HG03108 (cell line): Measurements from ENCODE around the gene NXPH3.
"Not testable (repeated sequence)": the region's sequence is repeated elsewhere in the genome, so short reads cannot be mapped to it uniquely, and the experiment has no call there.

Experiments used
- ATAC-seq: cut with Tn5 transposase; IDR thresholded peaks from one replicate; pipeline ENCODE4 v1.9.1; 2021; ENCODE audit warnings: moderate library complexity; ENCODE audit not compliant: unreplicated experiment

Gene NXPH3

GRCh38 chr17:49554694-49555494 is 20.8 kb upstream of the NXPH3 start:
- no peak for ATAC-seq

DNA sequence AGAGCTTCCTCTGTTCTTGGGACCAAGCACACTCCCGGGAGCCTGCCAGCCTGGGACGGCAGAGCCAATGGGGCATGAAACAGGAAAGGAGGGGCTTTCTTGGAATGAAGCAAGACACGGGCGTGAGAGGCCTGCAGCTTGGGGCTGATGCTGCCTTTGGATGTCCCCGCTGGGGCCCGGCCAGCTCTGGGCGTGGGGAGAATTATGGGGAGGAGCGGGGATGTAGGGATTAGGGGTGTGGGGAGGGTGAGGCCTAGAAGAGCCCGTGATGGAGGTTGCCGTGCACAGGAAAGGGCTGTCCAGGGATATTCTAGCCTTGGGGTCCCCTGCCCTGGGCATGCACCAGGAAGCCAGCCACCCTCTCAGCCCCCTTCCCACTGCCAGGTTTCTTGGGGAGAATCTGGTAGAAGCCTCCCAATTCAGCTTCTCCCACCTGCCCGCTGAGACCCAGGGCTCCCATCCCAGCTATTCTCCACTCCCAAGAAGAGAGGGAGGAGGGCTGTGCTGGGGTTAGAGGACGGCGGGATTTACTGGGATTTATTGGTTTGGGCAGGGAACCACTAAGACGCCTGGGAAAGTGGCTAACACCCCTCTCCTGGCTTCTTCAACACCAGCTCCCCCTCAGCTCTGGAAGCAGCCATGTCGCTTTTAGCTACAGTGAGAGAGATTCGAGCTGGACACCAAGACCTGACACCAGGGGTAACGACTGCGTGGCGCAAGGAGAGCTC is 20.0 kb upstream of the NXPH3 start:
- no peak for ATAC-seq

DNA sequence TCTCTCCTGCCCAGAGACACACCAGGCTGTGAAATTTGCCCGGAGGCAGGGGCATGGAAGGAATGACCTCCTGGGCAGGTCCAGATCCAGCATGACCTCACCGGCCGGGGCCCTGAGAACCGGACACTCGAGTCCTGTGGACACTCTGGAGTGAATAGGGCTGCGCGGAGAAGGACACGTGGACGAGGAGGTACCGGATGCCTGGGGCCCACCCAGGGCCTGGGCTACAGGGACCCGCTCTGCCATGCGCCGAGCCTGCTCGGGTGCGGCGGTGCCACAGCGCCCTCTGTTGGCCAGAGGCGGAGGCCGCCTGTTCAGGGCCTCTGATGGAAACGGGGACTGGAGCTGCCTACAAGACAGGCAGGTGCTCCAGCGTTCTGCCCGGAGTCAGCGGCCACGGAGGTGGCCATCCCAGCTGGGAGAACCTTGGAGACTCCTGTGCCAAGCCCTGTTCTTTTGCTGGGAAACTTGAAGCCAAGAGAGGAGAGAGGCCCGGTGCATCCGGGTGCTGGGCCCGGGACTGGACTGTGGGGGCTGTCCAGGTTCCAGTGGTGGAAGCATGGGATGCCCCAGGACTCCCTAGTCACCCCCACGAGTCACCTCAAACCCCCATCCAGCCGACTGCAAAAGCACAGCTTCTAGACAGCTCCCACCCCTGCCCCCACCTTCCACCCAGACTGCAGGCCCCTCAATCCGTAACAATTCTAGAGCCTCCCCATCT is 19.3 kb upstream of the NXPH3 start:
- ATAC-seq = no peak

DNA sequence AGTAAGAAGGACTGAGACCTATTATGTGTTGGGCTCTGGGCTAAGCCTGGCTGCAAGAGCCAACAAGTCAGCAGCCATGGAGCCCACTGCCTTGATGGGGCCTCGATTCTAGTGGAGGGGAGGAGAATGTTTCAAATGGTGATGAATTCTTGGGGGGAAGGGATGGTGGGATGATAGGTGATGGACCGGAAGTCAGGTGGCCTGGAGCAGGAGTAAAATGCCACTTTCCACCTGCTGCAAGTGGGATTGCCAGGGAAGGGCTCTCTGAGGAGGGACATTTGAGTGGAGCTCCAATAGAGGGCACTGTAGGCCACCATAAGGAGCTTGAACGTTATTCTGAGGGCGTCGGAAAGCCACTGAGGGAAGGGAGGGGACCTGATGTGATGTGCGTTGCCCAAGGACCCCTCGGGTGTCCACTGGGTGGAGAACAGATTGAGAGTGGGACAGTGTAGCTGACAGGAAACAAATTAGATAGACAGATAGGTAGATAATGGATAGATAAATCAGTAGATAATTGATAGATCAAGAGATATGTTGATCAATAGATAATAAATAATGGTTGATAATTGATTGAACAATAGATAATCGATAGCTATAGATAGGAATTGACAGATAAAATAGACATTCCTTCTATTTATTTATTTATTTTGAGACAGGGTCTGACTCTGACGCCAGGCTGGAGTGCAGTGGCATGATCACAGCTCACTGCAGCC is 18.2 kb upstream of the NXPH3 start:
- no peak for ATAC-seq

DNA sequence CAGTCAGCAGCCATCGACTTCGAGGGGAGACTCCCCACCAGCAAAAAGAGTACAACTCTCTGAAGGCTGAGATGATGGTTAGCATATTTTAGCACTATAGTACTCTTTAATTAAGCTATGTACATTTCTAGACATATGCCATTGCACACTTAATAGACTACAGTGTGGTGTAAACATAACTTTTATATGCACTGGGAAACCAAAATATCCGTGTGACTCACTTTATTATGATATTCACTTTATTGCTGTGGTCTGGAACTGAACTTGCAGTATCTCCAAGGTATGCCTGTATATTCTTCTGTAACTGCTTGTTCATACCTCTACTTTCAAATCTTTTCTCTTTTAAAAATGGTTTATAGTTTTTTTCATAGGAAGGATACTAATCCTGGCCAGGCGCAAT is 11.0 kb upstream of the NXPH3 start:
- no peak for ATAC-seq

- no peak for ATAC-seq
These were observed 9.7 kb upstream of the NXPH3 start for GRCh38 chr17:49565948-49566491.

DNA sequence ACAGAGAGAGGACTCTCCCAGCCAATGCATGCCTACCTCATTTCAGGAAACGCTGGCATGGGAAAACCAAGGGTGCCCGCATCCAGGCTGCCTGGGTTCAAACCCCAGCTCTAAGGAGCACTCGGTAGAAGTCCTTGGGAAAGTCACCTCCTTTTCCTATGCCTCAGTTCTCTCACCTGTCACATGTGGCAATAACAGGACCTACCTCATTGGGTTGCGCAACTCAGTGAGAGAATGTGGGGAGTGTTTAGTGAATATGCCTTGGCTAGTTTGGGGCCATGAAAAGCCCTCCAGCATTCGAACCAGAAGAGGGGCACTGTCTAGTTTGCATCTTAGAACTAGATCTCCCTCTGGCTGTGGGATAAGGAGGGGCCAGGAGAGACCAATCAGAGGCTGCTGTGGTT is 9.0 kb upstream of the NXPH3 start:
- ATAC-seq = no peak

- ATAC-seq = no peak
These were observed 8.6 kb upstream of the NXPH3 start for GRCh38 chr17:49567104-49567521.

DNA sequence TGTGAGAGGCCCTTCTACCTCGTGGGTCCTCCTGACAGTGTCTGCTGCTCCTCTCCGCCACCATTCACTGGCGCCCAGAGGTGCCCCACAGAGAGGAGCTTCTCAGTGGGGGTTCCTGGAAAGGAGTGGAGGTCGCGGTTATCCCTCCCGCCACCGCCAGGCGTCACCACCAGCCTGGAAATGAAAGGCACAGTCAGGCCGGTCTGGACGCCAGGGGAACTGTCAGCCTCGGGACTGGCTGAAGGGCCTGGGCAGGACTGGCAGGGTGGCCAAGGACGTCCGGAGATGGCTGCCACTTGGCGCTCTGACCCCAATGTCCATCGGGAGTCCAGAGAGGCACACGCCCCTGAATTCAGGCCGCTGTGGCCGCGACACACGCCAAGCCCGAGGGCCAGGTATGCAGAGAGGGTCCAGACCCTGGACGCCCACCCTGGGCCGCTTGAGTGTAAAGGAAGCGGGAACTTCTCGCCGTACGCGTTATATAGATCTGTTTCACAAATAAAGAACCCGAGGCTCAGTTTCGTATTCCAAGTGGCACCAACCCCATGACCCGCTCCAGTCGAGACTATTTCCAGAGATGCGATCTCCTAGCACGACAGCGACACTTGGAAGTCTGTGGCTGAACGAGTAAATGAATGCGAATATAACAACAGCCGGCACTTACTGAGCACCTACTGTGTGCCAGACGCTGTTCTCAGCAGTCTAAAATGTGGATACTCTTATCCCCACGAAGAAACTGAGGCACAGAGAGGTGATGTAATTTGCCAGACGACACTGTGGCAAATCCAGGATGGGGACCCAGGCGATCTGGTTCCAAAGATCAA is 7.6 kb upstream of the NXPH3 start:
- no peak for ATAC-seq

DNA sequence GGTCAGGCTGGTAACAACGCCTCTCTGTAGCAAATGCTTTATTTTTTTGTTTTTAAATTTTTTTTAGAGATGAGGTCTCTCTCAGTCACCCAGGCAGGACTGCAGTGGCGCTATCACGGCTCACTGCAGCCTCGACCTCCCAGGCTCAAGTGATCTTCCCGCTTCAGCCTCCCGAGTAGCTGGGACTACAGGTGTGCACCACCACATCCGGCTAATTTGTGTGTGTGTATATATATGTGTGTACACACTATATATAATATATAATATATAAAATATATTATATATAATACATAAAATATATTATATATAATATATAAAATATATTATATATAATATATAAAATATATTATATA is 7.0 kb upstream of the NXPH3 start:
- ATAC-seq = not testable (repeated sequence)

- ATAC-seq = no peak
These were observed 5.0 kb upstream of the NXPH3 start for GRCh38 chr17:49570540-49571242.

- no peak for ATAC-seq
These were observed 4.4 kb upstream of the NXPH3 start for GRCh38 chr17:49571283-49571682.

- no peak for ATAC-seq
These were observed 3.9 kb upstream of the NXPH3 start for GRCh38 chr17:49571764-49572163.

DNA sequence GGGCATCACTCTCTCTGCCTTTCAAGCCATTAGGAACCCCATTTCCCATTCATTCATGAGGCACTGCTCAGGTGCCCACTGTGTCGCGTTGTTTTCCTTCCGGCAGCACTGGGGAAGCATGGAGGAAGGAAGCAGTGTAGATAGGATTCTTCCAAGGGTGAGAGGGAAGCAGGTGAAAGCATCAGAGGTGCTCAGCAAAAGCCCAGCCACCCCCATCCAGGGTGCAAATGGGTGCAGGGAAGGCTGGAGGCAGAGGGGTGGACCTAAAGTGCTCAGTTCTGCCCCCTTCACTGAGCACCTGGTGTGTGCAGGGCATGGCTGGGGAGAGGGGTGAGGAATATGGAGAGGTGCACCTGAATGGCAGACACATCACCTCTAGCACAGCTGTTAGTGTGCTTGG is 3.4 kb upstream of the NXPH3 start:
- ATAC-seq = no peak

GRCh38 chr17:49572806-49573420 is 2.8 kb upstream of the NXPH3 start:
- no peak for ATAC-seq

DNA sequence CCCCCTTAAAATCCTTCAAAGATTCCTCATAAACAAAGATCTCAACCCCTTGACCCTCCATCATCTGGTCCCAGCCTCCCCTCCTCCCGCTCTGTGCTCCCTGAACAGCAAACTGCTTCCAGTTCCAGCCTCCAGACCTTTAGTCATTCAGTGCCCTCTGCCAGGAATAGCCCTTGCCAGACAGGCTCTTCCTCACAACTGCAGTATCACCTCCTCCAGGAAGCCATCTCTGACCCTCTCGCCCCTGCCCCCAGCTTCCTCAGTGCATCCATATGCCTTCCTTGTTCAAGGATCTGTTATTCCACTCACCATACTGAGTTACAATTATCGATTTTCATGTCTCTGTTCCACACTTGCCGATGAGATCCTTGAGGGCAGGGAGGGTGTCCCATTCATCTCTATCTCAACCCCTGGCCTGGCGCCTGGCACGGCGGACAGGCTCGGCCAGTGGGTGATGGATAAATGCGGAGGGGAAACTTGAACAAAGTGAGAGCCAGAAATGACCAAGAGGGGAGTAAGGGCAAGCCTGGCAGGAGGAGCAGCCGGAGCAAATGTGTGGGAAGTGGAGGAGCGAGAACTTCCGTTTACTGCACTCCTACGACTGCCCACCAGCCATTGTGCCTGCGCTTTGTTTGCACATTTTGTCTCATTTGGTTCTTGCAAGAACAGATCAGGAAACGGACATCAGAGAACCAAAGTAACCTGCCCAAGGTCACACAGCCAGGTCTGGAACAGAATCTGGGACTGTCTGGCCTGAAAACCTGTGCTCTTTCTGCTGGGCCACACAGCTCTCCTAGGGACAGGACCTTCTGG is 2.0 kb upstream of the NXPH3 start:
- no peak for ATAC-seq

GRCh38 chr17:49574323-49574781 is 1.3 kb upstream of the NXPH3 start:
- no peak for ATAC-seq
